GM12892 (cell line): ENCODE measurements around the gene PAX6.

Experiments used
- POLR2A ChIP-seq: IDR thresholded peaks from 2 replicates; pipeline ENCODE4 v1.6.1; 2011; ENCODE audit warnings: low read depth, low read length, control low read depth
- POLR2AphosphoS5 ChIP-seq: IDR thresholded peaks from 2 replicates; pipeline ENCODE4 v1.6.1; 2011; ENCODE audit warnings: low read depth, low read length, control low read depth

DNA sequence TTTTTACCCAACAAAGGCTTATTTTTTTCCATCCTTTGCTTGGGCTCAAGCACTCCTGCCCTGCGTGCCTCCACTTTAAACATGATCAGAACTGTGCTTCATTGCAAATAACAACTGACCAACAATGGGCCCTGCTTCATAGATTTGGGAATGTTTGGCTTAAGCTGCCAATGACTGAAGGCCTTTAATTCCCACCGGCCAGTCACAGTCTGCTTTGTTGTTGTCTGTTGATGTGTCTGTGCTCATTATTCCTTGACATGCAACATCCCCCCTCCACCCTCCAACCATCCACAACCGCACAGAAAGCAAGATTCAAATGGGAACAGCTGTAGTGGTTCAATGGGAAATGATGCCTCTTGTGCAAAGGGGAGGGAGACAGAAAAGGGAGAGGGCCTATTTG, 23.0 kb downstream of the PAX6 start:
- TF ChIP-seq POLR2AphosphoS5 (no peak), POLR2A (no peak)
